Measurements from ENCODE around the gene CLDN8. TPM values are rescaled to one million over a fixed set of nuclear protein-coding genes. Genes with fewer than 3 reads are reported as not detected.

Gene CLDN8
- total RNA-seq, 1 experiment from 2014 or later: not detected

DNA sequence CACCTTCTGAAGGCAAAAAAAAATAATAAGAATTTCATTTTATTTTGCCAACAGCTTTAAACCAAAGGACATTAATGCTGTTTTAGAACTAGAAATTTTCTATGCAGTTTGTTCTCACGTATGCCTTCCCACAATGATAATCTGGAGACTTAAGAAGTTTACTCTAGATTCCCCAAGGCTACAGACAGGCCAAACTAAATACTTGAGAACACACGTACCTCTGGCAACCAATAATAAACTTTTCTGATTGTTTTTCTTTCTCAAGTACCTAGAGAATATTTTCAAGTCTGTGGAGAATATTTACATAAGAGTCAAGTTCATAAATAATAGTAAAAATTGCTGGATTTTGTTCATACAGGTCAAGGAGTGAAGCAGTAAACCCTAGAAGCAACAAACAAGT, 15.9 kb downstream of the CLDN8 start:
- RAD21 ChIA-PET (ENCODE audit: low non-redundant PET in 1 of 2, low total read pairs in 2 of 2, uncharacterized antibody in 2 of 2, unreplicated experiment in 2 of 2): no interaction called here
- H3K27ac ChIP-seq (ENCODE audit: low read depth, low read length): no peak overlapping the region
- intact Hi-C loops (cut with micrococcal nuclease): no loop called here
- TF ChIP-seq RAD21 (IDR thresholded peaks at IDR 0.05; ENCODE audit: low read depth) (no peak), EZH2 (IDR thresholded peaks at IDR 0.05) (no peak), EZH2phosphoT487 (IDR thresholded peaks at IDR 0.05; ENCODE audit: borderline replicate concordance) (no peak), ELF1 (IDR thresholded peaks at IDR 0.05; ENCODE audit: borderline replicate concordance, low read depth) (no peak), POLR2AphosphoS5 (IDR thresholded peaks at IDR 0.05; ENCODE audit: low read depth, low read length) (no peak), CBX3 (IDR thresholded peaks at IDR 0.05; ENCODE audit: low read depth) (no peak), MAX (IDR thresholded peaks at IDR 0.05) (no peak), SP1 (IDR thresholded peaks at IDR 0.05; ENCODE audit: low read depth) (no peak), FOSL1 (IDR thresholded peaks at IDR 0.05; ENCODE audit: low read depth) (no peak), TCF7L2 (IDR thresholded peaks at IDR 0.05; ENCODE audit: borderline replicate concordance, extremely low read depth, insufficient read depth, insufficient read length) (no peak), POLR2A (IDR thresholded peaks at IDR 0.05; ENCODE audit: borderline replicate concordance, extremely low read depth, insufficient read depth, insufficient read length) (no peak), CTCF (IDR thresholded peaks at IDR 0.05 in 2 of 3, conservative IDR thresholded peaks at IDR 0.05 in 1 of 3; ENCODE audit: borderline replicate concordance in 1 of 3, insufficient read depth in 1 of 3, low read depth in 2 of 3, low read length in 2 of 3) (no peak), JUND (IDR thresholded peaks at IDR 0.05) (no peak), ZFX (IDR thresholded peaks at IDR 0.05) (no peak)
- TF ChIP-seq, protein P1, sequence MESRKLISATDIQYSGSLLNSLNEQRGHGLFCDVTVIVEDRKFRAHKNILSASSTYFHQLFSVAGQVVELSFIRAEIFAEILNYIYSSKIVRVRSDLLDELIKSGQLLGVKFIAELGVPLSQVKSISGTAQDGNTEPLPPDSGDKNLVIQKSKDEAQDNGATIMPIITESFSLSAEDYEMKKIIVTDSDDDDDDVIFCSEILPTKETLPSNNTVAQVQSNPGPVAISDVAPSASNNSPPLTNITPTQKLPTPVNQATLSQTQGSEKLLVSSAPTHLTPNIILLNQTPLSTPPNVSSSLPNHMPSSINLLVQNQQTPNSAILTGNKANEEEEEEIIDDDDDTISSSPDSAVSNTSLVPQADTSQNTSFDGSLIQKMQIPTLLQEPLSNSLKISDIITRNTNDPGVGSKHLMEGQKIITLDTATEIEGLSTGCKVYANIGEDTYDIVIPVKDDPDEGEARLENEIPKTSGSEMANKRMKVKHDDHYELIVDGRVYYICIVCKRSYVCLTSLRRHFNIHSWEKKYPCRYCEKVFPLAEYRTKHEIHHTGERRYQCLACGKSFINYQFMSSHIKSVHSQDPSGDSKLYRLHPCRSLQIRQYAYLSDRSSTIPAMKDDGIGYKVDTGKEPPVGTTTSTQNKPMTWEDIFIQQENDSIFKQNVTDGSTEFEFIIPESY (IDR thresholded peaks at IDR 0.05; ENCODE audit: extremely low read depth, insufficient replicate concordance, low read length): no peak
- no TSS peak for BruUV-seq (replicated peaks)
- ATAC-seq (no peak), DNase-seq (ENCODE audit: low read depth, low spot score) (no peak)
- H3K9ac ChIP-seq (ENCODE audit: low read length): no peak overlapping the region
- no peaks in the 10 kb centered on the region for H3K27me3 ChIP-seq (ENCODE audit: insufficient read depth, low read length)
- CTCF ChIA-PET: no interaction called here
- H3K9me3 ChIP-seq (ENCODE audit: control insufficient read depth in 1 of 2, insufficient read depth in 1 of 2, low read depth in 1 of 2, low read length in 2 of 2): peaks cover 4% of the 10 kb centered on the region in 2 experiments; a peak in 2 of 4 replicates
- H3K4me3 ChIP-seq (replicated peaks in 1 of 2; ENCODE audit: low read depth in 1 of 2, low read length in 2 of 2): no peak overlapping the region
- POLR2A ChIA-PET: no interaction called here
- H3K4me1 ChIP-seq (ENCODE audit: control insufficient read depth in 1 of 2, insufficient read depth in 2 of 2, low read length in 2 of 2): no peaks in the 10 kb centered on the region
- H2AFZ ChIP-seq (ENCODE audit: low read depth, low read length, poor library complexity, severe bottlenecking): no peak overlapping the region
- H3K4me2 ChIP-seq (ENCODE audit: low read length): no peak overlapping the region
- no peaks in the 10 kb centered on the region for H4K20me1 ChIP-seq (ENCODE audit: insufficient read depth)
- H3K36me3 ChIP-seq (ENCODE audit: control insufficient read depth in 1 of 2, insufficient read depth in 2 of 2, low read length in 2 of 2): no peaks in the 10 kb centered on the region
- no peaks in the 10 kb centered on the region for H3K79me2 ChIP-seq (ENCODE audit: insufficient read depth, low read length)
- H3K9me2 ChIP-seq (ENCODE audit: insufficient read depth): no peaks in the 10 kb centered on the region
